GM19397 (cell line): ENCODE results near the gene TLL2.
"Not testable (repeated sequence)": the region's sequence is repeated elsewhere in the genome, so short reads cannot be mapped to it uniquely, and the experiment has no call there.

Source experiments
- ATAC-seq: cut with Tn5 transposase; IDR thresholded peaks from one replicate; pipeline ENCODE4 v1.9.1; 2021; ENCODE audit warnings: mild to moderate bottlenecking, moderate library complexity; ENCODE audit not compliant: unreplicated experiment

The TLL2 gene

GRCh38 chr10:96513698-96514561, at the start of gene TLL2:
Gene TLL2, minus strand, starts transcription at chr10:96513926. Its CDS starts 241 bp downstream, at chr10:96513685.
- peak; percentile 73 for ATAC-seq

DNA sequence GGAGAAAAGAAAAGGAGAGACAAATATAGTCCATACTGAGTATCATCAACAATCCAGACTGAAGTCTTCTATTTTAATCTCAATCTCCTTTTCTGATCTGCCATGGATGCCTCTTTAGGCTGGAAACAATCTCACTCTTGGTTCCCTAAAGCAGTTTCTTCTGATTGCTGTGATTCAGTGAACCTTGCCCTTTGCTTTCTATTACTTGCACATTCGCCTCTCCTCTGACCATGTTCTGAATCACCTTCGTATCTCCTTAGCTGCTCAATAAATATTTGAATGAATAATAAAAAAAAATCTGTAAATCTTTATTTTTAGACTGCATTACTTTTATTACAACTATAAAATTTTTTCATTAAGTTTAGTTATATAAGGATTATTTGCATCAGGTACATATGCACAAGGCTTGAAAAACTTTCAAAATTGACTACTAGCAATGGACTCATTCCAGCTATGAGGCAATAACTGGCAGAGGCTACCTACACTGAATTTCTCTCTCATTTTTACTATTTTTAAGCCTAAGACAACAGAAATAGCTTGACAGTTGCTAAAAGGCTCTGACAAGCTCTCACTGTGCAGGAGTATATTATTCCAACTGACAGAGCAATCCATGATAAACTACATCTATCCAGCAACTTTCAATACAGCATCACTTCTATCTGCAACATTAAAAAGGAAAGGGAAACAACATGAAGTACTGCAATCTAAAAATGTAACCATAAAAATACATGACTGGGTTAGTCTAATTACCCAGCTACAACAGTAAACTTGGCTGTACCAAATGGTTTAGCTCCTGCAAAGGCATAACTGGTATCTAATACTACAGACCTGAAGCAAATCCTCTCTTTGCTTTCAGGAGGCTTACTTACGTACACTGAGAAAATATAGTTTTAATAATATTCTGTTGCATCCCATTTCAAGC, 47.5 kb upstream of the TLL2 start:
- no peak for ATAC-seq

GRCh38 chr10:96560489-96560888, 46.8 kb upstream of the TLL2 start:
- no peak for ATAC-seq

- ATAC-seq: no peak
Observed at GRCh38 chr10:96556003-96556402, 42.3 kb upstream of the TLL2 start.

DNA sequence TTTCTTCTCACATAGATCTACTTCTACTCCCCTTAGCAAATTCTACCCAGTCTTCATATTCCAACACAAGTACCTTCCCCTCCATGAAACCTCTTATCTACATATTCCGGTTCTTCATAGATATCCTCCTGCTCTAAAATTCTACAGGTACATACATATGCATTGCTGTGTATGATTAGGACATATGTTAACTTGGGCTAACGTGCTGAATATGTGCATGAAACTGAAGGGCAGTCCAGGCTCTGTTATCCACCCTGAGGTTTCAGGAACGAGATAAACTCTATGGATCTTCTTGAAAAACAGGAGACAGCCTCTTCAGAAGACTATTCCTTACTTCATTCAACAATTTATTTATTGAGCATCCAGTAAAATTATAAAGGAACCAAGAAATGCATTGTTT, 41.6 kb upstream of the TLL2 start:
- no peak for ATAC-seq

GRCh38 chr10:96548589-96548988, 34.9 kb upstream of the TLL2 start:
- ATAC-seq: no peak

- not testable (repeated sequence) for ATAC-seq
Observed at GRCh38 chr10:96545558-96545957, 31.8 kb upstream of the TLL2 start.

DNA sequence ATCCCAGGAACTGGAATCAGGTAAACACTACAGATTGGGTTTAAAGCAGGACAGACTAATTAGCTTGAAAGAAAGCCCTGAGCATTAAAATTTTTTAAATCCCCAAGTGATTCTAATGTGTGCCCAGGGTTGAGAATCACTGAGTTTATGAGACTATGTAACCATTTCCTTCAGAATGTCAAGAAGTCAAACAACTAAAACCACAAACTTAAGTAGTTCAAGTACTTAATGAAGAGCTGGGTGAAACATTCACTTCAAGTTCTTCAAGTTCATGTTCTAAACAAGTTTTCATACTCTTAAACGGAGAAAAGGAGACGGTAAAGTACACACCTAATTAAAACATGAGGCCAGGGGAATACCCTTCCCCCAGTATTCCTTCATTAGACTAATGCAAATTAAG, 28.2 kb upstream of the TLL2 start:
- no peak for ATAC-seq

DNA sequence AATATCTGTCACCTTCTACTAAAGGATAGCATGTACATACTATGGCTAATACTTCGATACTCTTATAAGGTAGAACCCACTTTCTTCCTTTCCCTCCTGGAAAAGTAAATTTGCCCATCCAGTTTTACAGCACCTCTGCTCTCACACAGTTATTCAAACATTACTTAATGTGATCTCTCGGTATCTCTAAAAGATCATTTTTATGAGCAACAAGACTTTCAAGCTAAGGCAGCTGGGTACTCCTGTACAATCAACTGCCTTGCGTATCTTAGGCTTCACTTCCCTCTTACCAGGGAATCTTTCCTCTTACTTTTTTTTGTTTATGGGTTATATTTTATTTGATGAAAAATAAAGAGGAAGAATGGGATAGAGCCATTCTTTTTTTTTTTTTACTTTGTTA, 26.5 kb upstream of the TLL2 start:
- no peak for ATAC-seq

GRCh38 chr10:96538683-96539082, 25.0 kb upstream of the TLL2 start:
- ATAC-seq: no peak

- no peak for ATAC-seq
Observed at GRCh38 chr10:96536129-96536528, 22.4 kb upstream of the TLL2 start.

GRCh38 chr10:96532523-96532922, 18.8 kb upstream of the TLL2 start:
- ATAC-seq: no peak

DNA sequence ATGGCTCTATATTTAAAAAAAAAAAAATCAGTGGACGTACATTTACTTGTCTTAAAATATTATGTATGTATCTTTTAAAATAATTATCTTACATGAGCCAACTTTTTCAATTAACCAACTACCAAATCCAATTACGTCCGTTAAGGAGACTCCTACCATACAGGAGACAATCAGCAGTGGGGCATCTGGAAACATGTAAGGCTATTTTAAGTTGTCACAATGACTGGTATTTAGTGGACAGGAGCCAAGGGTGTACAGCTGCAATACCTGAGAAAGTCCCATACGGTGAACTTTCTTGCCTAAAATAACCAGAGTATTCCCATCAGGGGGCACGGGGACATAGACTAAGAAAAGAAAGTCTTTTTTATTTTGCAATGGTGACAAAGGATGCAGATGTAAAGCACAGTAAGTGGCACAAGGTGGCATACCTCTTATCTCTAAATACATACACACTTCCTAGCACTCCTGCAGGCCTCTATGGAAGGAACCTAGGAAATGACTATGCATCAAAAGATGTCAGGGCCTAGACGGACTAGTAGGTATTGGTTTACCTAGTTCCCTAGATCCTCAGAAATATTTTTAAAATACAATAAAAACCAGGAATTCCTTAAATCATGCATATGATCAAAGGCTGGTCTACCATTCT, 16.0 kb upstream of the TLL2 start:
- ATAC-seq: no peak

DNA sequence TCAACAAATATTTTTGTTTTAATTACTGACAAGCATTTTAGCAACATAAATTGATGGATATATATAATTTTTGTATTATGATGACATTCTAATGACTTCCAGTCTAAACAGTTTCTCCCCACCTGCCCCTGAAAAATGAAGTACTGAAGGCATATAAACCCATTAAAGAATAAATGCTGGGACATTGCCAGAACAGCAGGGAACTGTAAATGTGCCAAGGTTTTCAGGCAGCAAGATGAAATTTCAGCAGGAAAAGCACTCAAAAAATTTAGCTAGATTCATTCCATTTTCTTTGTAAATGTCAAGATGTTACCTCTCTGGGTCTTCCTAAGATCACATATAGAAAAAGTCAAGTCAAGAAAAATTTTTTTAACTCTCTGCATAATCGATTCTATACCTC, 11.0 kb upstream of the TLL2 start:
- ATAC-seq: no peak

DNA sequence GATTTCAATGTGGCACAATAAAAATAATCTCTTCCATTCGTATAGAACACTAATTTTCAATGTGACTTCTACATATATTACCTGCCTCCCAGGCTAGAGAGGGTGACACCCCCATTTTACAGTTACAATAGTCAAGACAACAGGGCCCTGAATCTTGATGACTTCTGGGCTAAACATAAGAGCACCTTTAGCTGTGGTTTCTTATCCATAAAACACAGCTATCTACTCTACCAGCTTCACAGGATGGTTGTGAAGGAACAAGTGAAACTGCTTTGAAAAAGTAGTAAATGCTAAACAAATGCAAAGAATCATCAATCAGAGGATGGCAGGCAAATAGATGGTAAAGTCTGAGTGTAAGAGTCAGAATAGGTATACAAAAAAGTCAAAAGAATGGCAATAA, 3.6 kb upstream of the TLL2 start:
- ATAC-seq: no peak

DNA sequence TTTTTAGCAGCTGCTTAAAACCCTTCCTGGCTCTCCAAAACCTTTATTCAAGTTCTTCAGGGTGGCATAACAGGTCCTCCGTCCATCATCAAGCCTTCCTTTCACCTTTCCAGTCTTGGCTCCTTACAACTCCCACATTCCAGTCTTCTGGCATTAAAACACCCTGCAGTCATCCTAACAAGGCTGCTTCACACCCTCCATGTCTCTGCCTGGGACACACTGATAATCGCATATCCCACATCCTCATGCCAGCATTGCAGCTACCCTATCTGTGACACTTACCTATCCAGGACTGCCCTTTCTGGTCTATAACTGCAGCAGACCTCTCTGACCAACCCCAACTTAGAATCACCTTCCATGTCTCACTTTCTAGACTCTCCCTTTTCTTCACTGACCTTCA, 2.6 kb upstream of the TLL2 start:
- ATAC-seq: no peak

DNA sequence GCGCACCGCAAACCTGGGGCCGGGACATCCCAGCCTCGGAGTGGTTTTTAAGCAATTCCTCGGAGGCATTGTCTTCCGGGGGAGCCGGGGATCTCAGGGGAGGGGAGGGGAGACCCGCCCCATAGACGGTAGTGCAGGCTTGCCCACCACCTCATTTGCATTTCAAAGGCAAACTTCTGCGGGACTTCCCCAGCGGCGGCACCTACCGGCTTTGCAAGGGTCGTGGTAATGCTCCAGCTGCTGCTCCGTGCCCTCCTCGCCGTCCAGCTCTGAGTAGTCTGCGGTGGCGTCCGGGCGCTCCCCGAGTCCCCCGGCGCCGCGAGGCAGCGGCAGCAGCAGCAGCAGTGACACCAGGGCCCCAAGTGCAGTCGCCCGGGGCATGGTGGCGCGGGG, 425 bp downstream of the TLL2 start:
- ATAC-seq: peak; percentile 46

GRCh38 chr10:96512524-96513304, 1.0 kb downstream of the TLL2 start:
- no peak for ATAC-seq

- no peak for ATAC-seq
Observed at GRCh38 chr10:96511044-96511945, 2.4 kb downstream of the TLL2 start.
